ENCODE measurements around the gene ABTB2. TPM values are rescaled to one million over a fixed set of nuclear protein-coding genes. Genes with fewer than 3 reads are reported as not detected.

ABTB2 gene
- total RNA-seq, 6 donors from 2014 or later = 1.4 to 6.8 (median 4.7) TPM

GRCh38 chr11:34183848-34184391 lies 173.9 kb downstream of the ABTB2 start:
- H3K9me3 ChIP-seq = no peaks in the 10 kb centered on the region
- 85 to 88% methylated on average over 9 of the region's 9 CpGs for WGBS, 2 donors
- H3K4me1 ChIP-seq = peaks cover 0 to 5% (median 0%) of the 10 kb centered on the region in 4 donors
- no peaks in the 10 kb centered on the region for H3K36me3 ChIP-seq
- H3K27me3 ChIP-seq = no peaks in the 10 kb centered on the region
- DNase-seq = no peak
- H3K4me3 ChIP-seq = no peak overlapping the region
- no peak for ATAC-seq (ENCODE audit: low FRiP score in 2 of 2)
- H3K27ac ChIP-seq = no peak overlapping the region
- TF ChIP-seq POLR2AphosphoS5 (IDR thresholded peaks at IDR 0.05) (no peak), POLR2A (IDR thresholded peaks at IDR 0.05) (no peak), CTCF (IDR thresholded peaks at IDR 0.05) (no peak), EP300 (IDR thresholded peaks at IDR 0.05) (no peak)

- Histone ChIP-seq H3K27ac (no peak overlapping the region), H3K27me3 (no peaks in the 10 kb centered on the region), H3K4me3 (no peak overlapping the region), H3K4me1 (peaks cover 0 to 5% (median 0%) of the 10 kb centered on the region in 4 donors), H3K36me3 (no peaks in the 10 kb centered on the region), H3K9me3 (no peaks in the 10 kb centered on the region)
- TF ChIP-seq POLR2A (IDR thresholded peaks at IDR 0.05) (no peak), EP300 (IDR thresholded peaks at IDR 0.05) (no peak), CTCF (IDR thresholded peaks at IDR 0.05) (no peak), POLR2AphosphoS5 (IDR thresholded peaks at IDR 0.05) (no peak)
- DNase-seq (no peak), ATAC-seq (ENCODE audit: low FRiP score in 2 of 2) (no peak)
- 92 to 95% methylated on average over 11 to 13 of the region's 13 CpGs for WGBS, 2 donors
Measured at GRCh38 chr11:34182921-34183685, 174.7 kb downstream of the ABTB2 start.

GRCh38 chr11:34182425-34182824 lies 175.4 kb downstream of the ABTB2 start:
- WGBS, 2 donors = 90 to 91% methylated on average over 2 of the region's 2 CpGs
- Histone ChIP-seq H3K4me3 (no peak overlapping the region), H3K4me1 (peaks cover 0 to 5% (median 0%) of the 10 kb centered on the region in 4 donors), H3K27me3 (no peaks in the 10 kb centered on the region), H3K9me3 (no peaks in the 10 kb centered on the region), H3K36me3 (no peaks in the 10 kb centered on the region), H3K27ac (no peak overlapping the region)
- no peak for TF ChIP-seq EP300 (IDR thresholded peaks at IDR 0.05)
- no peak for TF ChIP-seq POLR2A (IDR thresholded peaks at IDR 0.05)
- TF ChIP-seq CTCF (IDR thresholded peaks at IDR 0.05) = no peak
- TF ChIP-seq POLR2AphosphoS5 (IDR thresholded peaks at IDR 0.05) = no peak
- no peak for DNase-seq
- ATAC-seq (ENCODE audit: low FRiP score in 2 of 2) = no peak

GRCh38 chr11:34181856-34182405 lies 175.9 kb downstream of the ABTB2 start:
- ATAC-seq (ENCODE audit: low FRiP score in 2 of 2) = no peak
- Histone ChIP-seq H3K4me3 (no peak overlapping the region), H3K9me3 (no peaks in the 10 kb centered on the region), H3K4me1 (peaks cover 0 to 5% (median 0%) of the 10 kb centered on the region in 4 donors), H3K36me3 (no peaks in the 10 kb centered on the region), H3K27me3 (no peaks in the 10 kb centered on the region), H3K27ac (no peak overlapping the region)
- WGBS, 2 donors = 93 to 98% methylated on average over 8 of the region's 8 CpGs
- no peak for DNase-seq
- TF ChIP-seq POLR2A (IDR thresholded peaks at IDR 0.05) (no peak), CTCF (IDR thresholded peaks at IDR 0.05) (no peak), EP300 (IDR thresholded peaks at IDR 0.05) (no peak), POLR2AphosphoS5 (IDR thresholded peaks at IDR 0.05) (no peak)

Data from upper lobe of left lung (tissue), 6 donors.